GM21619 (cell line): ENCODE data around the gene COA8.
A peak's percentile ranks its signal among the peaks of the same experiment; 100 is the strongest.
"Not testable (repeated sequence)": the region's sequence is repeated elsewhere in the genome, so short reads cannot be mapped to it uniquely, and the experiment has no call there.

ENCODE experiments used
- ATAC-seq: cut with Tn5 transposase; IDR thresholded peaks from one replicate; pipeline ENCODE4 v1.9.1; 2021; ENCODE audit not compliant: unreplicated experiment

COA8 gene

GRCh38 chr14:103525430-103526246 lies 37.1 kb upstream of the COA8 start:
- not testable (repeated sequence) for ATAC-seq

- no peak for ATAC-seq
Observed at GRCh38 chr14:103526247-103526913, 36.4 kb upstream of the COA8 start.

- ATAC-seq = no peak
Observed at GRCh38 chr14:103526914-103527248, 35.9 kb upstream of the COA8 start.

- ATAC-seq = peak; percentile 62
Observed at GRCh38 chr14:103527408-103528145, 35.2 kb upstream of the COA8 start.

- no peak for ATAC-seq
Observed at GRCh38 chr14:103528146-103528586, 34.6 kb upstream of the COA8 start.

- ATAC-seq = peak; percentile 40
Observed at GRCh38 chr14:103528587-103529382, 34.0 kb upstream of the COA8 start, which contains the start of gene TRMT61A. Gene TRMT61A (plus strand): TSS chr14:103529196. CDS start chr14:103529979, 783 bp downstream.

- ATAC-seq = no peak
Observed at GRCh38 chr14:103529383-103530365, 33.1 kb upstream of the COA8 start.

GRCh38 chr14:103530390-103530789 lies 32.4 kb upstream of the COA8 start:
- ATAC-seq = no peak

- ATAC-seq = no peak
Observed at GRCh38 chr14:103530831-103531230, 31.9 kb upstream of the COA8 start.

GRCh38 chr14:103531421-103532215 lies 31.1 kb upstream of the COA8 start:
- no peak for ATAC-seq

GRCh38 chr14:103532216-103533136 lies 30.3 kb upstream of the COA8 start:
- ATAC-seq = no peak

GRCh38 chr14:103533137-103533998 lies 29.4 kb upstream of the COA8 start:
- no peak for ATAC-seq

GRCh38 chr14:103533999-103534575 lies 28.7 kb upstream of the COA8 start:
- ATAC-seq = no peak

GRCh38 chr14:103534576-103535061 lies 28.1 kb upstream of the COA8 start:
- ATAC-seq = no peak

GRCh38 chr14:103535081-103535890 lies 27.5 kb upstream of the COA8 start:
- no peak for ATAC-seq
